Erythroblast (primary cell): Measurements from ENCODE around the gene PGAM5.

ENCODE experiments used
- GATA1 ChIP-seq: IDR thresholded peaks from 2 replicates; pipeline ENCODE4 v1.6.1; 2011; ENCODE audit warnings: low read depth, mild to moderate bottlenecking, control low read depth, low read length, moderate library complexity
- POLR2A ChIP-seq: IDR thresholded peaks from 2 replicates; pipeline ENCODE4 v1.6.1; 2011; ENCODE audit warnings: mild to moderate bottlenecking, low read length

DNA sequence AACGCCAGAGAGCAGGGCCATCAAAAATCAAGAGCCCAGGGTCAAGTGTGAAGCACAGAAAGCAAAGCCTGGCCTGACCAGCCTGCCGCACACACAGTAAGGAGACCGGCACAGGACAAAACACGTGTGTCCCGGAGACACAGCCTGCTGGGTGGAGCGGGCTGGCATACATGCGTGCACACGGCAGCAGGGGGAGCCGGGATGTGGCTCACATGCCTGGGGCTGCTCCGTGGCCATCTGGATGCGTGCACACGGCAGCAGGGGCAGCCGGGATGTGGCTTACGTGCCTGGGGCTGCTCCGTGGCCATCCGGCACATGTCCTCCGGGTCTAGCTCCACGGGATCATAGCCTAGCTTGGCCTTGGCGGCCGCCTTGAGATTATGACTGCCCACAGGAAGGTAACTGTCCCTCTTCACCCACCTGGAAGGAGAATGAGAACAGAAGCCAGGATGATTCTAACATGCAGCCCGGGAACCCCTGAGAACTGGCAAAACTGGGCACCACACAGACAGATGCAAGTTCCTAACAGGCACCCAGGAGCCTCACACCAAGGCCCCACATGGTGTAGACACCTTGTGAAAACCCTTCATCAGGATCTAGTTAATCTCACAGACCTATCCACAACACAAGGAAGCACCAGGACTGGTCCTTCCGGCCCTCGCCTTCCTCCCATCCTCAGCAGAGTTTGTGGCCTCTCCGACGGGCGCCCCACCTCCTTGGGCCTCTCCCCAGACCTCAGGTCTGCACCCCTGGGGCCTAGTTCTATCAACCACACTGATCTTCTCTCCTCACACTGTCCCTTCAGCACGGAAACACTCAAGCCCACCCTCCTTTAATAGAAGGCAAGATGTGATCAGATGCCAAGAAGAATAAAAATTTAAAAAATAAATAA is 37.1 kb upstream of the PGAM5 start:
- TF ChIP-seq POLR2A = no peak
- TF ChIP-seq GATA1 = no peak
